Stimulated activated naive CD8-positive, alpha-beta T cell treated with anti-CD3 and anti-CD28 coated beads, Interleukin-15, Interleukin-2, amounts not matched to agents 100 U/mL and 50 U/mL, for 24 hours (primary cell): Measurements from ENCODE around the gene ATAD5.
"Not testable (repeated sequence)": the region's sequence is repeated elsewhere in the genome, so short reads cannot be mapped to it uniquely, and the experiment has no call there.

Experiments
- ATAC-seq: fragments of 150-1000 bp; cut with Tn5 transposase; one replicate; pipeline ENCODE4 v1.10.0; 2021
- DNase-seq: peaks from one replicate; pipeline ENCODE4 v3.0.0; 2021

Gene ATAD5

GRCh38 chr17:30831663-30832437 lies at the start of gene ATAD5:
ATAD5 (plus strand) TSS chr17:30831966; CDS start chr17:30832348, 382 bp downstream.
- DNase-seq (peak; percentile 92), ATAC-seq (peak; percentile 92)

DNA sequence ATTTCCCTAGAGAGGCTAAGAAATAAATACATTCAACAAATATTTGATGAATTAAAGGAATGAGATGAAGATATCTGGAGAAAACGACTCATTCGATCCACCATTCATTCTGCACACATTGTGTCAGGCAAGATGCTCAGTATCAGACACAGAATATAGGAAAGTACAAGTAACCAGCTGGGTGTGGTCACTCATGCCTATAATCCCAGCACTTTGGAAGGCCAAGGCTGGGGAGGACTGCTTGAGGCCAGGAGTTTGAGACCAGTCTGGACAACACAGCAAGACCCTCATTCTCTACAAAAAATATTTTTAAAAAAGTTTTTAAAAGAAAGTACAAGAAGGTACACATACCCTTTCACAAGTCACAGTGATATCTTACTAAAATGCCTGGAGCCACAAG lies 49.6 kb upstream of the ATAD5 start:
- ATAC-seq (no peak), DNase-seq (no peak)

DNA sequence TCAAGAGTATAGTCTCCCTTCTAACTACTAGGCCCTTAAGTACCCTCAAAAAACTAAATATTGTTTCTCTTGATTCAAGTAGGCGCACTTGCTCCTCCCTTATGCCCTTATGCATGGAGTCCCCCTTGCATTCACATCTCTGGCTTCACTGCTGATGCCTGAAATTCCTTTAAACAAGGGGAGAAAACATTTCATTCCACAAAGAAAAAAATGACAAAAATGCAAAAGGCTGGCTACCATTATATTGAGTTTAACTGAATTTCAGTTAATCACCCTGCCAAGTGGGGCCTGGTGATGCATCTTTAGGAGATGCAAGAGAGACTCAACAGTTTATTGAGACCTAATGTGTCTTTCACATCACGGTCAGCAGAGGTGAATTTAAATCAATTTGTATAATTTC lies 42.8 kb upstream of the ATAD5 start:
- DNase-seq (no peak), ATAC-seq (no peak)

DNA sequence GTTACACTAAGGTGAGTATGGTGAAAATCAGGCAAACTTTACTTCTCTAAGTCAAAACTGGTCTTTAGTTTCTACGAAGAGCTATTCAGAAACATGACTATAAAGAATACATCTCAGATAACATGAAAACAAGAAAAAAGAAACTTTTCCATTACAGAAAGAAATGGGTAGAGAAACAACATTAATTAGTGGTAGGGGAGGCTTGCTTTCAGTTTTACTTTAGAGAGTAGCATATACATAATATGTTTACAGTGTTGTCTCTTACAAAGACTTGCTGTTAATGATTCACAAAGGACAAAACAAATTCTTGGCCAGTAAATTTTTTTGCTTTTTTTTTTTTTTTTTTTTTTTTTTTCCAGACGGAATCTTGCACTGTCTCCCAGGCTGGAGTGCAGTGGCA lies 41.5 kb upstream of the ATAD5 start:
- DNase-seq: no peak
- no peak for ATAC-seq

DNA sequence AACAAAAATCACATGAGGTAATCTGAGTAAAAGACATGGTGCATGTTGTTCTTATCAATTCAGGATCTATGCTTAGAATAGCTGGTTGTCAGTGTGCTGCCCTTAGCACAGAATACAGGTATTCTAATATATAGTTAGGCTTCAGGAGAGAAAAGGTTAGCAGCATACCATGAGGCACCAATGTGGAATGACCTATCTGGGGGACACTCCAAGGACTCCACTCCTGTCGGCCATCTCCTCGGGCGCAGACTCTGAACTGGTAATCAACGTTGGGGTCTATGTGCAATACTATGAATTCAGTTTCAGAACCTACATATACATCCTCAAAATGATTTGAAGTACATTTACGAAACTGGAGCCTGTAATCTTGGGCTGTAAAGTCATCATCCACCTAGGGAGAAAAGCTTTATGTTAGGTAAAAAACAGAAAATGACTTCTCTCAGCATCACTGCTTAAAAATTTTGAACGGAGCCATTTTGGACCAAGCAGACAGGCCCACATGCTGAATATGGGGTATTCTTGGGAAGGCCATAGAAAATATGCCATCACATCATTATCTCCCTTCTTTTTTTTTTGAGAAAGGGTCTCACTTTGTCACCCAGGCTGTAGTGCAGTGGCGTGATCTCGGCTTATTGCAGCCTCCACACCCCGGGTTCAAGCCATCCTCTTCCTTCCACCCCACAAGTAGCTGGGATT lies 38.3 kb upstream of the ATAD5 start:
- no peak for ATAC-seq
- no peak for DNase-seq

- no peak for ATAC-seq
- DNase-seq: no peak
Measured at GRCh38 chr17:30794372-30794771, 37.4 kb upstream of the ATAD5 start.

GRCh38 chr17:30796016-30796415 lies 35.8 kb upstream of the ATAD5 start:
- no peak for DNase-seq

GRCh38 chr17:30801671-30802070 lies 30.1 kb upstream of the ATAD5 start:
- DNase-seq (no peak), ATAC-seq (no peak)

More at GRCh38 chr17:30796016-30796415, 35.8 kb upstream of the ATAD5 start:
- peak; percentile 96 for ATAC-seq

- DNase-seq: no peak
- ATAC-seq: no peak
Measured at GRCh38 chr17:30805944-30806456, 25.8 kb upstream of the ATAD5 start.

DNA sequence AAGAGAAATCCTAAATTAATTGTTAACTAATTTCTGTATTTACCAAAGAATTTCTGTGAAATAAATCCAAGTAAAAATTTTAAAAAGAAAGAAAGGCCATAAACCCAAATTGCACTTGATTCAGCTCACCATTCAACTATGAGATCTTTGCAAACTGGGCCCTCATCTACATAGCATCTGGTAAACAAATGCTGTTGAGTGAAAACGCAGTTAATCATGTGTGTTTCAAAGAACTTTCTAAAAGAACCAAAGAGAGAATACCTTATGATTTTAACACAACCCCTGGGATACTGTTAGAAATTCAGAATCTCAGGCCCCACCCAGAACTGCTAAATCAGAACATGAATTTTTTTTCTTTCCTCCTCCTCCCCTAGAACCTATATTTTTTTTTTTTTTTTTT lies 23.9 kb upstream of the ATAD5 start:
- no peak for DNase-seq

DNA sequence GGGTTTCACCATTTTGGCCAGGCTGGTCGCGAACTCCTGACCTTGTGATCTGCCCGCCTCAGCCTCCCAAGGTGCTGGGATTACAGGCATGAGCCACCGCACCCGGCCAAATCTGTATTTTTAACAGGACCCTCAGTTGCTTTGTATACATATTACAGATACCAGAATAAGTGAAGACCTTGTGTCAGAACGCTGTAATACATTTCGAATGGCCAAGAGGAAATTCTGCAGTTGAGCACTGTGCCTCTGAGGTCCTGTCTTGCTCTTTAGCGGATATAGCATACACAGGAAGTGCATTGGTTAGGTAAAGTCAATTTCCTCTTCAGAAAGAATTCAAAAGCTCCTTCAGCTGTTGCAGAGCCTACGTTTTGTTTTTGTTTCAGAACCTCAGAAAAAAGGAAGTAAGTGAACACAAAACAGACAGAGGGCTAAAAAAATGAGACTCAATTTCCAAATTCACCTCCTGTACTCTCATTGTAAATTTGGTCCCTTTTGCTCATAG lies 22.9 kb upstream of the ATAD5 start:
- ATAC-seq: peak; percentile 77
- peak; percentile 27 for DNase-seq

More for the DNA sequence above, 23.9 kb upstream of the ATAD5 start:
- ATAC-seq: no peak

GRCh38 chr17:30809867-30810266 lies 21.9 kb upstream of the ATAD5 start:
- DNase-seq (no peak), ATAC-seq (no peak)

GRCh38 chr17:30812218-30813177 lies 19.3 kb upstream of the ATAD5 start:
- no peak for DNase-seq

GRCh38 chr17:30814236-30814635 lies 17.5 kb upstream of the ATAD5 start:
- not testable (repeated sequence) for ATAC-seq

More at GRCh38 chr17:30812218-30813177, 19.3 kb upstream of the ATAD5 start:
- ATAC-seq: peak; percentile 47

DNA sequence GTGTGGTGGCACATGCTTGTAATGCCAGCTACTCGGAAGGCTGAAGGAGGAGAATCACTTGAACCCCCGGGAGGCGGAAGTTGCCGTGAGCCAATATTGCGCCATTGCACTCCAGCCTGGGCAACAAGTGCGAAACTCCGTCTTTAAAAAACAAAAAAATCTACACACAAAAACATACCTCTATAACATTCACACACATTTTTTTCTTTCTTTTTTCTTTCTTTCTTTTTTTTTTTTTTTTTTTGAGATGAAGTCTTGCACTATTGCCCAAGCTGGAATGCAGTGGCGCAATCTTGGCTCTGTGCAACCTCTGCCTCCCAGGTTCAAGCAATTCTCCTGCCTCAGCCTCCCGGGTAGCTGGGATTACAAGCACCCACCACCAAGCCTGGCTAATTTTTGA lies 16.9 kb upstream of the ATAD5 start:
- not testable (repeated sequence) for ATAC-seq, DNase-seq

More at GRCh38 chr17:30814236-30814635, 17.5 kb upstream of the ATAD5 start:
- DNase-seq: not testable (repeated sequence)

GRCh38 chr17:30816165-30816564 lies 15.6 kb upstream of the ATAD5 start:
- no peak for ATAC-seq

DNA sequence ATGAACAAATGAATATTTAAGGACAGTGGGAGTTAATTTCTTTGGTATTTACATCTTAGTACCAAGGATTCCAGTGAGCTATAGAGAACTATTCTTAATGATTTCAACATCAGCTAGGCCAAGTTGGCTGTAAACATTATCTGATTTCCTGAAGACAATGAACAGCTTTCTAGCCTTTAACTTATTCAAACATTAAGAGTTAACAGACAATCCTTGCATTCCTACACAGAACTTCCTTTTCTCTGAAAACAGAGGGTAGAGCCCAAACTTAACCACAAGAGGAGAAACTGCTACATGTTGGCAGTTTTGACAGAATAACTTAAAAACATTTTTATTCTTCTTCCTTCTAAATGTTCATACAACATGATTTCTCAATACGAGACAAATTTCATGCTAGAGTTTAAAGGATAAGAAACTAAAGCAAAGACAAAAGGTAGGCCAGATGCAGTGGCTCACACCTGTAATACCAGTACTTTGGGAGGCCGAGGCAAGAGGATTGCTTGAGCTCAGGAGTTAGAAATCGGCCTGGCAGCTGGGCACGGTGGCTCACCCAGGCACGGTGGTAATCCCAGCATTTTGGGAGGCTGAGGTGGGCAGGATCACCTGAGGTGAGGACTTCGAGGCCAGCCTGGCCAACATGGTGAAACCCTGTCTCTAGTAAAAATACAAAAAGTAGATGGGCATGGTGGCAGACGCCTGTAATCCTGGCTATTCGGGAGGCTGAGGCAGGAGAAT lies 11.6 kb upstream of the ATAD5 start:
- peak; percentile 14 for DNase-seq
- ATAC-seq: no peak

More at GRCh38 chr17:30816165-30816564, 15.6 kb upstream of the ATAD5 start:
- DNase-seq: no peak

DNA sequence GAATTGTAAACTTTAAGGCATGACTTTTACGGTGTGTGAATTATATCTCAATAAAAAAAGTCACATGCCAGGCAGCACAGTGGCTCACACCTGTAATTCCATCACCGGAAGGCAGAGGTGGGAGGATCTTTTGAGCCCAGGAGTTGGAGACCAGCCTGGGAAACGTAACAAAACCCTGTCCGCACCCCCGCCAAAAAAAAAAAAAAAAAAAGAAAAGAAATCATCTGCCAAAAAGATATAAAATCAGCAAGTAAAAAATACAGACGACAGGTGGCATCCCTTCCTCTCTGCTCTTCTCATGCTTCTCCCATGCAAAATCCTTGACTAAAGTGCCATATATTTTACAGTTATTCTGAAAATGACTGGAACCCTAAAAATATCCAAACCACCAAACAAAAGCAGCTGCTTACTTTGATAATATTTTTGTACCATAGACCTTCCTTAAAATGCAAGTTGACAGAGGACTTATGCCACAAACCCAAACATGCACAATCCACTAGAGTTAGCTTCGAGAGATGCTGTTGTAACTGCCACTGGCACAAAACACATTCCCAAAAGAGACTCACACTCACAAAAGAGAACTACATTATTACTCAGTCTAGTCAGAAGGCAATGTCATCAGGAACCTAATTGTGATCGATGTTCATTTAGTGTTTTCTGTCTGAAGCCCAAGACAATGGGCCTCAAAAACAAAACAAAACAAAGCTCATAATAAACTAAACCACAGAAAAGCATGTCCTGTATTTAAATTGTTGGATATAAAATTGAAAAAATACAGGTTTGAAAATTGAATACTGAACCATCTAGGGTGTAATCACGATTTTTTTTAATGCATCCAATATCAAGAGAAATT lies 9.7 kb upstream of the ATAD5 start:
- DNase-seq (peak; percentile 19), ATAC-seq (no peak)

- peak; percentile 33 for DNase-seq
- ATAC-seq: not testable (repeated sequence)
Measured at GRCh38 chr17:30822919-30823318, 8.8 kb upstream of the ATAD5 start.

DNA sequence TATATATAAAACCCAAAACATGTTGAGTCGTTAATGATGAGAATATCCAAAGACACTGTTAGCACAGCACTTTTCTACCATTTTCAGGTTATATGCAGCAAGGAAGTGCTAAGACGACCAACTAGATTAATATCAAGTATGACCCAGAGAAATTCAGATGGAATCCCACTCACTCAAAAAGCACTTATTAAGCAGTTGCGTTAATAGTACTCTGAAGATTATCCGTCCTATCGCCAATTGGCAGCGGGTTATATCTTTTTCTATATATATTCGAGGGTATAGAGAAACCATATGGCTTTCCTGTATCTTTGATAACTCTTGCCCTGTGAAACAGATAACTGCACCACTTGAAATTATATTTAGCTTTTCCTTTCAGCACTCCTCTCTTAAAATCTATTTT lies 8.3 kb upstream of the ATAD5 start:
- no peak for DNase-seq
- no peak for ATAC-seq
